ENCODE results near the gene RPH3AL. TPM values are rescaled to one million over a fixed set of nuclear protein-coding genes. Genes with fewer than 3 reads are reported as not detected.
"Not testable (repeated sequence)": the region's sequence is repeated elsewhere in the genome, so short reads cannot be mapped to it uniquely, and the experiment has no call there.

Gene RPH3AL
- polyA plus RNA-seq, 4 donors, result 12.0 to 30.3 (median 25.6) TPM

GRCh38 chr17:231191-231965 lies 121.2 kb downstream of the RPH3AL start:
- no peak for DNase-seq (ENCODE audit: low read depth in 4 of 4, low spot score in 2 of 4)

- DNase-seq (ENCODE audit: low read depth in 4 of 4, low spot score in 2 of 4), result no peak
Measured at GRCh38 chr17:230395-230770, 122.2 kb downstream of the RPH3AL start.

GRCh38 chr17:229709-230394 lies 122.8 kb downstream of the RPH3AL start:
- DNase-seq (ENCODE audit: low read depth in 4 of 4, low spot score in 2 of 4), result no peak

GRCh38 chr17:228951-229708 lies 123.5 kb downstream of the RPH3AL start:
- DNase-seq (ENCODE audit: low read depth in 4 of 4, low spot score in 2 of 4), result no peak

- no peak for DNase-seq (ENCODE audit: low read depth in 4 of 4, low spot score in 2 of 4)
Measured at GRCh38 chr17:227946-228615, 124.5 kb downstream of the RPH3AL start.

GRCh38 chr17:227078-227945 lies 125.3 kb downstream of the RPH3AL start:
- no peak for DNase-seq (ENCODE audit: low read depth in 4 of 4, low spot score in 2 of 4)

GRCh38 chr17:226108-227077 lies 126.2 kb downstream of the RPH3AL start:
- DNase-seq (ENCODE audit: low read depth in 4 of 4, low spot score in 2 of 4), result no peak

- no peak for DNase-seq (ENCODE audit: low read depth in 4 of 4, low spot score in 2 of 4)
Measured at GRCh38 chr17:225551-225950, 127.1 kb downstream of the RPH3AL start.

GRCh38 chr17:224576-224975 lies 128.0 kb downstream of the RPH3AL start:
- DNase-seq (ENCODE audit: low read depth in 4 of 4, low spot score in 2 of 4), result not testable (repeated sequence)

- DNase-seq (ENCODE audit: low read depth in 4 of 4, low spot score in 2 of 4), result no peak
Measured at GRCh38 chr17:223723-224471, 128.7 kb downstream of the RPH3AL start.

GRCh38 chr17:222172-222571 lies 130.4 kb downstream of the RPH3AL start:
- no peak for DNase-seq (ENCODE audit: low read depth in 4 of 4, low spot score in 2 of 4)

- DNase-seq (ENCODE audit: low read depth in 4 of 4, low spot score in 2 of 4), result no peak
Measured at GRCh38 chr17:219696-220095, 132.9 kb downstream of the RPH3AL start.

- DNase-seq (ENCODE audit: low read depth in 4 of 4, low spot score in 2 of 4), result no peak
Measured at GRCh38 chr17:218432-219110, 134.0 kb downstream of the RPH3AL start.

- no peak for DNase-seq (ENCODE audit: low read depth in 4 of 4, low spot score in 2 of 4)
Measured at GRCh38 chr17:216625-217024, 136.0 kb downstream of the RPH3AL start.

GRCh38 chr17:215563-216478 lies 136.8 kb downstream of the RPH3AL start:
- not testable (repeated sequence) for DNase-seq (ENCODE audit: low read depth in 4 of 4, low spot score in 2 of 4)

GRCh38 chr17:214881-215331 lies 137.7 kb downstream of the RPH3AL start:
- DNase-seq (ENCODE audit: low read depth in 4 of 4, low spot score in 2 of 4), result no peak

Measured in left renal cortex interstitium (tissue), 4 donors.